ENCODE measurements around the gene LMCD1.

LMCD1 gene

GRCh38 chr3:8565376-8565775 lies 63.8 kb downstream of the LMCD1 start:
- Histone ChIP-seq H3K4me3 (ENCODE audit: low read depth, low read length, poor library complexity, severe bottlenecking) (no peak overlapping the region), H3K4me2 (ENCODE audit: low read length) (no peak overlapping the region), H2AFZ (ENCODE audit: low read length) (no peak overlapping the region), H3K79me2 (ENCODE audit: insufficient read depth, low read length) (no peaks in the 10 kb centered on the region), H3K4me1 (ENCODE audit: insufficient read depth, low read length, severe bottlenecking) (no peaks in the 10 kb centered on the region), H3K9ac (ENCODE audit: low read length) (no peak overlapping the region), H3K27ac (ENCODE audit: low read depth, low read length, poor library complexity, severe bottlenecking) (no peak overlapping the region), H3F3A (ENCODE audit: insufficient read depth, low read length) (no peaks in the 10 kb centered on the region), H3K9me2 (ENCODE audit: low read depth, low read length) (no peaks in the 10 kb centered on the region), H3K9me3 (ENCODE audit: low read length) (no peaks in the 10 kb centered on the region), H4K20me1 (ENCODE audit: insufficient read depth, low read length) (no peaks in the 10 kb centered on the region), H3K36me3 (ENCODE audit: insufficient read depth, low read length) (no peaks in the 10 kb centered on the region), H3K27me3 (ENCODE audit: insufficient read depth, low read length) (no peaks in the 10 kb centered on the region)
- TF ChIP-seq CTCF (IDR thresholded peaks at IDR 0.05; ENCODE audit: low read length), result no peak
- no peak for TF ChIP-seq EZH2 (IDR thresholded peaks at IDR 0.05; ENCODE audit: borderline replicate concordance, low read length)

- H3K4me2 ChIP-seq (ENCODE audit: low read length), result no peak overlapping the region
- no peaks in the 10 kb centered on the region for H3F3A ChIP-seq (ENCODE audit: insufficient read depth, low read length)
- H3K4me1 ChIP-seq (ENCODE audit: insufficient read depth, low read length, severe bottlenecking), result no peaks in the 10 kb centered on the region
- TF ChIP-seq EZH2 (IDR thresholded peaks at IDR 0.05; ENCODE audit: borderline replicate concordance, low read length) (no peak), CTCF (IDR thresholded peaks at IDR 0.05; ENCODE audit: low read length) (no peak)
- H3K27me3 ChIP-seq (ENCODE audit: insufficient read depth, low read length), result no peaks in the 10 kb centered on the region
- H3K9me3 ChIP-seq (ENCODE audit: low read length), result no peaks in the 10 kb centered on the region
- H3K4me3 ChIP-seq (ENCODE audit: low read depth, low read length, poor library complexity, severe bottlenecking), result no peak overlapping the region
- H3K9me2 ChIP-seq (ENCODE audit: low read depth, low read length), result no peaks in the 10 kb centered on the region
- no peak overlapping the region for H3K27ac ChIP-seq (ENCODE audit: low read depth, low read length, poor library complexity, severe bottlenecking)
- no peaks in the 10 kb centered on the region for H3K36me3 ChIP-seq (ENCODE audit: insufficient read depth, low read length)
- no peak overlapping the region for H3K9ac ChIP-seq (ENCODE audit: low read length)
- H4K20me1 ChIP-seq (ENCODE audit: insufficient read depth, low read length), result no peaks in the 10 kb centered on the region
- H3K79me2 ChIP-seq (ENCODE audit: insufficient read depth, low read length), result no peaks in the 10 kb centered on the region
- no peak overlapping the region for H2AFZ ChIP-seq (ENCODE audit: low read length)
Measured at GRCh38 chr3:8567784-8568575, 66.4 kb downstream of the LMCD1 start.

GRCh38 chr3:8571256-8571655 lies 69.6 kb downstream of the LMCD1 start:
- Histone ChIP-seq H3K4me3 (ENCODE audit: low read depth, low read length, poor library complexity, severe bottlenecking) (no peak overlapping the region), H3K9me2 (ENCODE audit: low read depth, low read length) (no peaks in the 10 kb centered on the region), H3K27me3 (ENCODE audit: insufficient read depth, low read length) (no peaks in the 10 kb centered on the region), H3F3A (ENCODE audit: insufficient read depth, low read length) (no peaks in the 10 kb centered on the region), H3K4me1 (ENCODE audit: insufficient read depth, low read length, severe bottlenecking) (no peaks in the 10 kb centered on the region), H3K36me3 (ENCODE audit: insufficient read depth, low read length) (no peaks in the 10 kb centered on the region), H2AFZ (ENCODE audit: low read length) (no peak overlapping the region), H3K27ac (ENCODE audit: low read depth, low read length, poor library complexity, severe bottlenecking) (no peak overlapping the region), H3K4me2 (ENCODE audit: low read length) (no peak overlapping the region), H3K9ac (ENCODE audit: low read length) (no peak overlapping the region), H3K79me2 (ENCODE audit: insufficient read depth, low read length) (no peaks in the 10 kb centered on the region), H3K9me3 (ENCODE audit: low read length) (no peaks in the 10 kb centered on the region), H4K20me1 (ENCODE audit: insufficient read depth, low read length) (no peaks in the 10 kb centered on the region)
- no peak for TF ChIP-seq CTCF (IDR thresholded peaks at IDR 0.05; ENCODE audit: low read length)
- TF ChIP-seq EZH2 (IDR thresholded peaks at IDR 0.05; ENCODE audit: borderline replicate concordance, low read length), result no peak
